ENCODE measurements around the gene RPS6KC1. TPM values are rescaled to one million over a fixed set of nuclear protein-coding genes. Genes with fewer than 3 reads are reported as not detected.

Gene RPS6KC1
- total and polyA plus RNA-seq, 2 donors (not counting 3 experiments of a cell fraction or from before 2014, with no cell fraction given) = 5.1 to 18.6 TPM

GRCh38 chr1:213260311-213261075 is 209.5 kb downstream of the RPS6KC1 start:
- no TSS peak for BruUV-seq (replicated peaks)
- DNase-seq (ENCODE audit: low read depth, low spot score) = no peak
- POLR2A ChIA-PET = no interaction called here
- H3K36me3 ChIP-seq (ENCODE audit: control insufficient read depth in 2 of 2, extremely low read depth in 1 of 2, insufficient read depth in 2 of 2, low read length in 2 of 2) = no peaks in the 10 kb centered on the region
- H3K9me3 ChIP-seq (replicated peaks; ENCODE audit: control insufficient read depth, insufficient read depth, low read length) = no peaks in the 10 kb centered on the region
- TF ChIP-seq FOS (IDR thresholded peaks at IDR 0.05; ENCODE audit: borderline replicate concordance, insufficient read depth, low read length) (no peak), POLR2AphosphoS5 (IDR thresholded peaks at IDR 0.05; ENCODE audit: insufficient read depth, low read depth, low read length) (no peak), JUN (IDR thresholded peaks at IDR 0.05; ENCODE audit: borderline replicate concordance, insufficient read depth, insufficient read length, low read depth) (no peak), POLR2A (IDR thresholded peaks at IDR 0.05; ENCODE audit: low read depth, low read length) (no peak)
- TF ChIP-seq, protein P1, sequence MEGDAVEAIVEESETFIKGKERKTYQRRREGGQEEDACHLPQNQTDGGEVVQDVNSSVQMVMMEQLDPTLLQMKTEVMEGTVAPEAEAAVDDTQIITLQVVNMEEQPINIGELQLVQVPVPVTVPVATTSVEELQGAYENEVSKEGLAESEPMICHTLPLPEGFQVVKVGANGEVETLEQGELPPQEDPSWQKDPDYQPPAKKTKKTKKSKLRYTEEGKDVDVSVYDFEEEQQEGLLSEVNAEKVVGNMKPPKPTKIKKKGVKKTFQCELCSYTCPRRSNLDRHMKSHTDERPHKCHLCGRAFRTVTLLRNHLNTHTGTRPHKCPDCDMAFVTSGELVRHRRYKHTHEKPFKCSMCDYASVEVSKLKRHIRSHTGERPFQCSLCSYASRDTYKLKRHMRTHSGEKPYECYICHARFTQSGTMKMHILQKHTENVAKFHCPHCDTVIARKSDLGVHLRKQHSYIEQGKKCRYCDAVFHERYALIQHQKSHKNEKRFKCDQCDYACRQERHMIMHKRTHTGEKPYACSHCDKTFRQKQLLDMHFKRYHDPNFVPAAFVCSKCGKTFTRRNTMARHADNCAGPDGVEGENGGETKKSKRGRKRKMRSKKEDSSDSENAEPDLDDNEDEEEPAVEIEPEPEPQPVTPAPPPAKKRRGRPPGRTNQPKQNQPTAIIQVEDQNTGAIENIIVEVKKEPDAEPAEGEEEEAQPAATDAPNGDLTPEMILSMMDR (IDR thresholded peaks at IDR 0.05; ENCODE audit: extremely low read depth in 1 of 2, insufficient read depth in 1 of 2, low read depth in 1 of 2, low read length in 2 of 2) = no peak
- peaks cover 21% of the 10 kb centered on the region for H3K4me1 ChIP-seq (ENCODE audit: control insufficient read depth, extremely low read depth, insufficient read depth, low read length)
- no peak overlapping the region for H3K4me3 ChIP-seq (replicated peaks in 1 of 3; ENCODE audit: insufficient read depth in 1 of 3, low read depth in 1 of 3, low read length in 3 of 3)
- CTCF ChIA-PET = no interaction called here
- no peak overlapping the region for H3K4me2 ChIP-seq (ENCODE audit: insufficient read depth, low read length)
- no peak for FAIRE-seq
- no peak overlapping the region for H3K9ac ChIP-seq (replicated peaks; ENCODE audit: extremely low read depth, insufficient read depth, low read length)
- no peaks in the 10 kb centered on the region for H3K79me2 ChIP-seq (ENCODE audit: control insufficient read depth, insufficient read depth, low read length)
- no peaks in the 10 kb centered on the region for H3K9me1 ChIP-seq (replicated peaks; ENCODE audit: control insufficient read depth, extremely low read depth, insufficient read depth, low read length)
- no peaks in the 10 kb centered on the region for H3K27me3 ChIP-seq (ENCODE audit: control insufficient read depth in 2 of 2, insufficient read depth in 2 of 2, low read length in 2 of 2)
- H4K20me1 ChIP-seq (replicated peaks; ENCODE audit: control insufficient read depth, extremely low read depth, insufficient read depth, low read length) = no peaks in the 10 kb centered on the region
- no peak overlapping the region for H2AFZ ChIP-seq (ENCODE audit: low read depth, low read length)
- intact Hi-C loops (cut with micrococcal nuclease) = no loop called here
- dilution Hi-C loops (cut with MboI; ENCODE audit: extremely low pct_ligation_motif_present, low sequenced_read_pairs) = no loop called here
- no peak overlapping the region for H3K27ac ChIP-seq (ENCODE audit: insufficient read depth, low read depth, low read length)

All from endothelial cell of umbilical vein (primary cell).